Activated naive CD8-positive, alpha-beta T cell treated with anti-CD3 and anti-CD28 coated beads, Interleukin-2, amount 10 ng/mL, durations not matched to agents 7 days and 5 days (primary cell): ENCODE data around the gene PLXNB2. TPM values are rescaled to one million over a fixed set of nuclear protein-coding genes. Genes with fewer than 3 reads are reported as not detected.
A peak's percentile ranks its signal among the peaks of the same experiment; 100 is the strongest.
"Not testable (repeated sequence)": the region's sequence is repeated elsewhere in the genome, so short reads cannot be mapped to it uniquely, and the experiment has no call there.

Source experiments
- ATAC-seq: fragments of 150-1000 bp; cut with Tn5 transposase; one replicate; pipeline ENCODE4 v1.10.0; 2021; ENCODE audit warnings: low read depth, moderate library complexity
- POLR2A ChIA-PET: fragments of 350-600 bp; sonication (Branson Sonifier 250); formaldehyde crosslinking; loops from one replicate; lab custom pipeline; 2021; ENCODE audit warnings: antibody characterized with exemption; lab: Charles Lee
- DNase-seq: peaks from one replicate; pipeline ENCODE4 v3.0.0; 2021
- H3K27ac Mint-ChIP-seq: one replicate; pipeline ENCODE4 v1.8.0; 2022; ENCODE audit warnings: mild to moderate bottlenecking, mixed read lengths
- H3K27me3 Mint-ChIP-seq: one replicate; pipeline ENCODE4 v1.8.0; 2022; ENCODE audit warnings: mild to moderate bottlenecking, moderate library complexity, mixed read lengths
- H3K36me3 Mint-ChIP-seq: one replicate; pipeline ENCODE4 v1.8.0; 2021; ENCODE audit warnings: mild to moderate bottlenecking, mixed read lengths
- H3K4me1 Mint-ChIP-seq: one replicate; pipeline ENCODE4 v1.8.0; 2021; ENCODE audit warnings: mixed read lengths
- H3K4me3 Mint-ChIP-seq: one replicate; pipeline ENCODE4 v1.8.0; 2022; ENCODE audit warnings: mild to moderate bottlenecking, moderate library complexity, mixed read lengths
- H3K9me3 Mint-ChIP-seq: one replicate; pipeline ENCODE4 v1.8.0; 2021; ENCODE audit warnings: mixed read lengths
- total RNA-seq, 2 experiments: library from RNA; stranded (reverse); gene quantifications; one replicate each; pipeline ENCODE4 v1.2.3, GENCODE V29; 2021

Gene PLXNB2
- total RNA-seq, 2 experiments from 2014 or later: 43.0 to 45.8 TPM

DNA sequence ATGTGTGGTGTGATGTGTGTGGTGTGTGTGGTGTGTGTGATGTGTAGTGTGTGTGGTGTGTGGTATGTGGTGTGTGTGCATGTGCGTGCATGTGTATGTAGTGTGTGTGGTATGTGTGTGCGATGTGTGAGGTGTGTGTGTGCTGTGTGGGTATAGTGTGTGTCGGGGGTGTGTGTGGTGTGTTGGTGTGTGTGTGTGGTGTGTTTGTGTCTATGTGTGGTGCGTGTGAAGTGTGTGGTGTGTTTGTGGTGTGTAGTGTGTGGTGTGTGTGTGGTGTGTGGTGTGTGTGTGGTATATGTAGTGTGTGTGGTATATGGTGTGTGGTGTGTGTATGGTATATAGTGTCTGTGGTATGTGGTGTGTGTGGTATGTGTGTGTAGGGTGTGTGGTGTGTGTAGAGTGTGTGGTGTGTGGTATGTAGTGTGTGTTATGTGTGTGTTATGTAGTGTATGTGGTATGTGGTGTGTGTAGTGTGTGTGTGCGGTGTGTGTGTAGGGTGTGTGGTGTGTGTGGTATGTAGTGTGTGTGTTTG, 30.7 kb upstream of the PLXNB2 start:
- ATAC-seq (no peak), DNase-seq (no peak)
- Mint-ChIP-seq H3K4me1 (peaks cover 9% of the 10 kb centered on the region), H3K9me3 (no peaks in the 10 kb centered on the region), H3K27me3 (no peaks in the 10 kb centered on the region), H3K36me3 (no peaks in the 10 kb centered on the region), H3K4me3 (no peak overlapping the region), H3K27ac (no peak overlapping the region)
- POLR2A ChIA-PET: no interaction called here

DNA sequence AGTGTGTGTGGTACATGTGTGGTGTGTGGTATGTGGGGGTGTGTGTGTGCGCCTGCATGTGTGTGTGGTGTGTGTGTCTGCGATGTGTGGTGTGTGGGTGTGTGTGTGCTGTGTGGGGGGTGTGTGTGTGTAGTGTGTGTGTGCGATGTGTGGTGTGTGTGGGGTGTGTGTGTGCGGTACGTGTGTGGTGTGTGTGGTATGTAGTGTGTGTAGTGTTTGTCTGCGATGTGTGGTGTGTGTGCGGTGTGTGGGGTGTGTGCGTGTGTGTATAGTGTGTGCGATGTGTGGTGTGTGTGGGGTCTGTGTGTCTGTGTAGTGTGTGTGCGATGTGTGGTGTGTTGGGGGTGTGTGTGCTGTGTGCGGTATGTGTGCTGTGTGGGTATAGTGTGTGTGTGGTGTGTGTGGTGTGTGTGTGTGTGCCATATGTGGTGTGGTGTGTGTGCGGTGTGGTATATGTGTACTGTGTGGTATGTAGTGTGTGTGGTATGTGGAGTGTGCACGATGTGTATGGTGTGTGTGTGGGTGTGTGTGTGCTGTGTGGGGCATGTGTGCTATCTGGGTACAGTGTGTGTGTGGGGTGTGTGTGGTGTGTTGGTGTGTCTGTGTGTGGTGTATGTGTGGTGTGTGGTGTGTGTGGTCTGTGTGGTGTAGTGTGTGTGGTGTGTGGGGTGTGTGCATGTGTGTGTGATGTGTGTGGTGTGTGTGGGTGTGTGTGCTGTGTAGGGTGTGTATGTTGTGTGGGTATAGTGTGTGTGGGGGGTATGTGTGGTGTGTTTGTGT, 30.0 kb upstream of the PLXNB2 start:
- Mint-ChIP-seq H3K4me1 (peaks cover 7% of the 10 kb centered on the region), H3K4me3 (no peak overlapping the region), H3K36me3 (no peaks in the 10 kb centered on the region), H3K27me3 (no peaks in the 10 kb centered on the region), H3K27ac (no peak overlapping the region), H3K9me3 (no peaks in the 10 kb centered on the region)
- DNase-seq: no peak
- POLR2A ChIA-PET: no interaction called here
- no peak for ATAC-seq

DNA sequence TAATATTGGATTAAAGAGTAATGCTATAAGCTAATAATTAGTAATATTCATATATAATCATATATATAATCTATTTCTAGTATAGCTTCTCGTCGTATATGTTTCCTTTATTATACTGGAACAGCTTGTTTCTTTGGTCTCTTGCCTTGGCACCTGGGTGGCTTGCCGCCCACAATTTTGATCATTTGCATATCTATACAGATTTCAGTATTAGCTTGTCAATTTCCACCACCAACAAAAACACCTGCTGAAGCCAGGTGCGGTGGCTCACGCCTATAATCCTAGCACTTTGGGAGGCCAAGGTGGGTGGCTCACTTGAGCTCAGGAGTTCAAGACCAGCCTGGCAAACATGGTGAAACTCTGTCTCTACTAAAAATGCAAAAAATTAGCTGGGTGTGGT, 27.0 kb upstream of the PLXNB2 start:
- H3K4me1 Mint-ChIP-seq, H3K4me3 Mint-ChIP-seq, H3K27ac Mint-ChIP-seq, H3K36me3 Mint-ChIP-seq, H3K9me3 Mint-ChIP-seq, POLR2A ChIA-PET, ATAC-seq, DNase-seq: not testable (repeated sequence)
- peaks cover 16% of the 10 kb centered on the region for H3K27me3 Mint-ChIP-seq

DNA sequence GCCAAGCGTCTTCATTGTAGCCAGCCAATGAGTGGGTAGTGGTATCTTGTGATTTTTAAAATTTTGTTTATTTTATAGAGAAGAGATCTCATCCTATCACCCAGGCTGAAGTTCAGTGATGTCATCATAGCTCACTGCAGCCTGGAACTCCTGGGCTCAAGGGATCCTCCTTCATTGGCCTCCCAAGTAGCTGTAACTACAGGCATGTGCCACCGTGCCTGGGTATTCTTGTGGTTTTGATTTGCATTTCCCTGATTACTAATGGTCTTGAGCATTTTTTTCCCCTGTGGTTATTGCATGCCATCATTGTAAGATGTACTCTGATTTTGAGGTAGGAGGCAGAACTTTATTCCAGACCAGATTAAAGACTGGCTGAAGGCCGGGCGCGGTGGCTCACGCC, 21.8 kb upstream of the PLXNB2 start:
- POLR2A ChIA-PET: interaction anchor here (1.5 kb wide), 1 partner anchor 15 kb away, joined by 3 read pairs; no protein-coding TSS in a partner anchor
- H3K9me3 Mint-ChIP-seq: no peaks in the 10 kb centered on the region
- H3K36me3 Mint-ChIP-seq: no peaks in the 10 kb centered on the region
- no peak overlapping the region for H3K27ac Mint-ChIP-seq
- DNase-seq (no peak), ATAC-seq (no peak)
- H3K27me3 Mint-ChIP-seq: peaks cover 25% of the 10 kb centered on the region
- H3K4me3 Mint-ChIP-seq: no peak overlapping the region
- H3K4me1 Mint-ChIP-seq: peaks cover 12% of the 10 kb centered on the region

DNA sequence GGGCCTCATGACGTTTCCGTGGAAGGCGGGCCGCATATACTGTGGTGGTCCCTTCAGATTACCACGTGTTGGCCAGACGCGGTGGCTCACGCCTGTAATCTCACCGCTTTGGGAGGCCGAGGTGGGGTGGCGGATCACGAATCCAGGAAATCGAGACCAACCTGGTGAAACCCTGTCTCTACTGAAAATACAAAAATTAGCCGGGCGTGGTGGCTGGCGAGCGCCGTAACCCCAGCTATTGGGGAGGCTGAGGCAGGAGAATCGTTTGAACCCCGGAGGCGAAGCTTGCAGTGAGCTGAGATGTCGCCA, 20.2 kb upstream of the PLXNB2 start:
- DNase-seq (no peak), ATAC-seq (no peak)
- POLR2A ChIA-PET: interaction anchor here (0.6 to 1.9 kb wide), 6 partner anchors 13 to 77 kb away, joined by 3 to 8 read pairs (median 4); partner anchors contain the start of genes HDAC10 and PLXNB2
- Mint-ChIP-seq H3K9me3 (no peaks in the 10 kb centered on the region), H3K27ac (peak overlapping the region; percentile 79), H3K27me3 (peaks cover 25% of the 10 kb centered on the region), H3K4me3 (peak overlapping the region; percentile 81), H3K36me3 (no peaks in the 10 kb centered on the region), H3K4me1 (peaks cover 12% of the 10 kb centered on the region)

DNA sequence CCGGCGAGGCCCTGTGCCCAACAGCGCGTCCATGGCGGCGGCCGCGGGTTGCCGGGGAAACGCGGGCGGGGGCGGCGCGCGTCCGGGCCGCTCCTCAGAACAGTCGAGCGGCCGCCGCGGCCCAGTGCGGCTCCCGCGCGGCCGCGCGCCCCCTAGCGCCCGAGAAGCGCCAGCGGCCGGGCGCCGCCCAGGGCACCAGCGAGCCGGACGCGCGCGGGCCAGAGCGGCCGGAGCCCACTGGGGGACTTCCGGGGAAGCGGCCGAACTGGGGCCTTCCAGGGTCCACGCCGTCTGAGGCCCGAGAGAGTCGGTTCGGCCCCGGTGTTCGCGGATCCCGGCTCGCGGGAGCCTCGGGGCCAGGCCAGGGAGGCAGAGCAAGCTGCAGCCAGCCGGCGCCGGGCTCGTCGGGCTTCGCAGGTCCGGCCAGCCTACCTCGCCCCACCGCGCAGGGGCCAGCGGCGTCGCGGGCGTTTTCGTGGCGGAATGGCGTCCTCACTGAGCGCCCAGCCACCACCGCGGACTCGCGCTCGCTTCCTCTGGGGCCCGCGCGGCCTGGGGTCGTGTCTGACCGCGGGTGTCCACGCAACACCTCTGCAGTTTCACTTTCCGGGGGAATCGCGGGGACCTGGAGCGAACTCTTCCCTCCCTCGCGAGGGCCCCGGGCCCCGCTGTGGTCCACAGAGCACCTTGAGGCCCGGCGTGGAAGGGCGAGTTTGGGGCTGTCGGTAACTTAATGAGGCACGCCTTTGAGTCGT, 19.7 kb upstream of the PLXNB2 start, which contains the start of gene DENND6B:
Gene DENND6B, minus strand, starts transcription at position 57 of the 755 bp plus-strand sequence. Its CDS starts 24 bp downstream, at position 33.
- Mint-ChIP-seq H3K27me3 (peaks cover 25% of the 10 kb centered on the region), H3K4me1 (peaks cover 12% of the 10 kb centered on the region), H3K27ac (peak within 1 kb of the TSS; percentile 79), H3K36me3 (no peaks in the 10 kb centered on the region), H3K9me3 (no peaks in the 10 kb centered on the region), H3K4me3 (peak within 1 kb of the TSS; percentile 81)
- ATAC-seq (peak; percentile 96), DNase-seq (peak; percentile 88)
- POLR2A ChIA-PET: interaction anchor here (0.6 to 1.9 kb wide), 6 partner anchors 12 to 76 kb away, joined by 3 to 8 read pairs (median 5); partner anchors contain the start of gene HDAC10

DNA sequence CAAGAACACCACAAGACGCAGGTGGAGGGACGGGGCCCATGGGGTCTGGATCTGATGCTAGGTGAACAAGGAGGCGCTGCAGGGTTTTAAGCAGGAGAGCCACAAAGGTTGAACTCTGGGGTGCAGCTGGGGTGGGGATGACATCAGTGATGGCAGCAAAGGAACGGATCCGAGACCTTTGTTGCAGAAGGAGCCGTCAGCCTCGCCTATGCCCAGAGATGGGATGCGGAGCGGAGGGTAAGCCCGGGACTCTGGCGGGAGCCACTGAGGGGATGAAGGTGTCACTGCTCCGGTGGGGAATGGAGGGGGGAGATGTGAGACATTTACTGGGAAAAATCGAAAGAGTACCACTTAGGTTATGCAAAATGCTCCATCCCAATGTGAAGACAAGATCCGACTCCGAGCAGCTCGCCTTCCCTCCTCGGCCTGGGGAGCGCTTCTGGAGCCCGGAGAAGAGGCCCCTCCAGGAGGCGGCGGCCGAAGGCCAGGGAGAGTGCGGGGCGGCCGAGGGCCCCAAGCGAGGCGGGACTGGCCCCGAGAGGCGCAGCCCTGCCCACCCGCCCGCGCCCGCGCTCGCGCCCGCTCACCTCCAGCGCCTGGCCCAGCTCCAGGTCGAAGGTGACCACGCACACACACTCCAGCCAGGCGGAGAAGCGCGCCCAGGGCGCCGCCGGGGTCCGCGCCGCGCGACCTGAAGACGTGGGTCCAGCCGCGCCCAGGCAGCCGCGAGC, 18.9 kb upstream of the PLXNB2 start:
- Mint-ChIP-seq H3K4me1 (peaks cover 12% of the 10 kb centered on the region), H3K4me3 (peak overlapping the region; percentile 77), H3K27me3 (peaks cover 20% of the 10 kb centered on the region), H3K9me3 (no peaks in the 10 kb centered on the region), H3K27ac (peak overlapping the region; percentile 69), H3K36me3 (no peaks in the 10 kb centered on the region)
- POLR2A ChIA-PET: interaction anchor here (0.8 to 1.9 kb wide), 4 partner anchors 12 to 50 kb away, joined by 3 to 8 read pairs (median 8); no protein-coding TSS in a partner anchor
- ATAC-seq: no peak
- DNase-seq: no peak

DNA sequence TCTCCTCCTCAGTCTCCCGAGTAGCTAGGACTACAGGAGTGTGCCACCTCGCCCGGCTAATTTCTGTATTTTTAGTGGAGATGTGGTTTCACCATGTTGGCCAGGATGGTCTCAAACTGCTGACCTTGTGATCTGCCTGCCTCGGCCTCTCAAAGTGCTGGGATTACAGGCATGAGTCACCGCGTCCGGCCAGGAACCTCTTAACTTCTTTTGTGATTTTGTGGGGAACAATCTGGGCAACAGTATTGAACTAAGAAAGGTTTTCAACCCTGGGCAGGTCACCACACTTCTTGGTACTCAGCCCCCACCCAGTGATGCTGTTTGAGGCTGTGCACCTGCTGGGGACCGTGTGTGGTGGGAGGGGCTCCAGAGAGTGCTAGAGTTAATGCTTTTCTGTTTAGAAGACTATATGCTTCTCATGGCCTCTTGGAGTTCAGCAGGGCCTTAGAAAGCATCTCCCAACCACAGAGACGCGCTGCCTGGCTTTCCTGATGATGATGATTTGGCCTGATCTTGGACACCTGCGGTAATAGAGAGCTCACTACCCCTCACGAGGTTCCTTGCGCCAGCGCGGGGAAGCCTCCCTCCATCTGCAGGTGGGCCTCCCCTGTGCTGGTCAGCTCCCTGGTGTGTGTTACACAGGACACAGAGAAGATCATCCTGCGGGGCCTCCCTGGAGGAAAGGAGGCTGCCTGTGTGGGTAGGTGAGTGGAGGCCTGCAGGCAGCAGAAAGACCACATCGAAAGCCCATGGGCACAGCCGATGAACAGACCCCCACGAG, 18.2 kb upstream of the PLXNB2 start:
- Mint-ChIP-seq H3K4me1 (peaks cover 12% of the 10 kb centered on the region), H3K27ac (peak overlapping the region; percentile 35), H3K4me3 (peak overlapping the region; percentile 77), H3K9me3 (no peaks in the 10 kb centered on the region), H3K27me3 (peaks cover 15% of the 10 kb centered on the region), H3K36me3 (no peaks in the 10 kb centered on the region)
- no peak for ATAC-seq
- no peak for DNase-seq
- POLR2A ChIA-PET: interaction anchor here (0.6 to 1.9 kb wide), 5 partner anchors 11 to 75 kb away, joined by 3 to 8 read pairs (median 7); partner anchors contain the start of gene HDAC10

DNA sequence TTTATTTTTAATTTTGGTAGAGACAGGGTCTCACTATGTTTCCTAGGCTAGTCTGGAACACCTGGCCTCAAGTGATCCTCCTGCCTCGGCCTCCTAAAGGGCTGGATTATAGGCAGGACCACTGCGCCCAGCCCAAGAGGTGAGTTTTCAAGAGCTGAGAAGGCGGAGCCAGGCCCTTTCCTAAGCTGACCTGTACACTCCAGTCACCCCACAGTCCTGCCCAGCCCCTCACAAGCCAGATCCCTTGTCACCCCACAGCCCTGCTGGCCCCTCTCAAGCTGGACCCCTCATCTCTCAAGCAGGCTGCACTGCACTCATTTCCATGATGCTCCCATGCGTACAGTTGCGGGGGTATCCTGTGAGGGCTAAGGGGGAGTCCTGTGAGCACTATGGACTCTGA, 16.5 kb upstream of the PLXNB2 start:
- Mint-ChIP-seq H3K4me1 (peaks cover 10% of the 10 kb centered on the region), H3K27me3 (peaks cover 6% of the 10 kb centered on the region), H3K9me3 (no peaks in the 10 kb centered on the region), H3K36me3 (no peaks in the 10 kb centered on the region), H3K27ac (no peak overlapping the region), H3K4me3 (no peak overlapping the region)
- no peak for DNase-seq
- no peak for ATAC-seq
- POLR2A ChIA-PET: interaction anchor here (1.0 to 1.1 kb wide), 2 partner anchors 9 to 17 kb away, joined by 4 read pairs; partner anchors contain the start of gene PLXNB2

DNA sequence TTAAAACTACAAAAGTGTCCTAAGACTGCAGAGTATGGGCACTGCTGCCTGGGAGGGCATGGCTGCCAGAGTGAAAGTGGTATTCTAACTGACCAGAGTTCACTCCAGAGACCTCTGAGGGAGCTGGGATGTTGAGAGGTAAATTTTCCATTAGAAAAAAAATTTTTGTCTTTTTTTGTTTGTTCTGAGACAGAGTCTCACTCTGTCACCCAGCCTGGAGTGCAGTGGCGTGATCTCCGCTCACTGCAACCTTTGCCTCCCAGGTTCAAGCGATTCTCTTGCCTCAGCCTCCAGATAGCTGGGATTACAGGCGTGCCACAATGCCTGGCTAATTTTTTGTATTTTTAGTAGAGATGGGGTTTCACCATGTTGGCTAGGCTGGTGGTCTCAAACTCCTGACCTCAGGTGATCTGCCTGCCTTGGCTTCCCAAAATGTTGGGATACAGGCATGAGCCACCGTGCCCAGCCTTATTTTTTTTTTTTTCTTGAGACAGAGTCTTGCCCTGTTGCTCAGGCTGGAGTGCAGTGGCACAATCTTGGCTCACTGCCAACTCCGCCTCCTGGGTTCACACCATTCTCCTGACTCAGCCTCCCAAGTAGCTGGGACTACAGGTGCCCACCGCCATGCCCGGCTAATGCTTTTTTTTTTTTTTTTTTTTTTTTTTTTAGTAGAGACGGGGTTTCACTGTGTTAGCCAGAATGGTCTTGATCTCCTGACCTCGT, 15.1 kb upstream of the PLXNB2 start:
- H3K9me3 Mint-ChIP-seq, H3K27me3 Mint-ChIP-seq, ATAC-seq, H3K27ac Mint-ChIP-seq, H3K4me3 Mint-ChIP-seq, DNase-seq, POLR2A ChIA-PET, H3K36me3 Mint-ChIP-seq, H3K4me1 Mint-ChIP-seq: not testable (repeated sequence)

DNA sequence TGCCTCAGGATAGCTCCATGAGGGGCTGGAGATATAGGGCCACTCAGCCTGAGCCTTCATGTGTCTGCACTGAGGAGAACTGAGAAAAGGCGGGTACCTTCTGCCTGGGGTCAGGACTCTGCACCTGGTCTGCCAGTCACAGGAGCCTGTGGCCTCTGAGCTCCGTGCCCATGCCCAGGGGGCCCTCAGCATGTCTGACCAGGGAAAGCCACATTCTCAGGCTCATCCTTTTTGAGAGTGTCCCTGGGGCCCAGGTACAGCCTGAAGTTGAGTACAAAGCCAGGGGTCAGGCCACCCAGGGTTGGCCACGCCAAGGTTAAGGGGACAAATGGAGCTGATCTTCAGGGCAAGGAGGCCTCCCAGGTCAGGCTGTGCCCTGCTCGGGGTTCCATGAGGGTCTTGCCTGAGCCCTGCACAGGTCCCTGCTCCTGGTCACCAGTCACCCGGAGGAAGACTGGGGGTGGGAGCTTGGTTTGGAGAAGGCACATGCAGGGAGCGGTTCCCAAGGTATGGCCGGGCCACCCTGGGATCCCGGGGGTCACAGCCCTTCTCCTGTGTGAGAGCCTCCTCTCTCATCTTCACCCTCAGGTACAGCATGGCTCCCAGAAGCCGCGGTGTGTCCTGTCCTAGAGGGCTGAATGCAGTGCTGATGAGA, 13.4 kb upstream of the PLXNB2 start:
- peaks cover 4% of the 10 kb centered on the region for H3K4me1 Mint-ChIP-seq
- H3K27ac Mint-ChIP-seq: no peak overlapping the region
- no peaks in the 10 kb centered on the region for H3K9me3 Mint-ChIP-seq
- H3K36me3 Mint-ChIP-seq: no peaks in the 10 kb centered on the region
- peaks cover 5% of the 10 kb centered on the region for H3K27me3 Mint-ChIP-seq
- POLR2A ChIA-PET: no interaction called here
- ATAC-seq: no peak
- no peak for DNase-seq
- no peak overlapping the region for H3K4me3 Mint-ChIP-seq
